SK-N-SH (cell line): ENCODE data around the gene NDUFS7.

Experiments used
- TF ChIP-seq, protein P1 (sequence below): fragments of 200-600 bp; sonication (generic); IDR thresholded peaks from 2 replicates; pipeline ENCODE4 v1.6.1; 2017; ENCODE audit warnings: antibody characterized with exemption, mild to moderate bottlenecking, moderate library complexity
- TF ChIP-seq, protein P2 (sequence below): fragments of 150-350 bp; IDR thresholded peaks from 2 replicates; pipeline ENCODE4 v1.6.1; 2017; ENCODE audit warnings: antibody characterized with exemption, low read length, low read depth, borderline replicate concordance
- TF ChIP-seq, protein P3 (sequence below): IDR thresholded peaks from 2 replicates; pipeline ENCODE4 v1.4.0; 2012; ENCODE audit warnings: low read depth
- TF ChIP-seq, protein P4 (sequence below): IDR thresholded peaks from 2 replicates; pipeline ENCODE4 v1.4.0; 2012; ENCODE audit warnings: low read depth, borderline replicate concordance

DNA sequence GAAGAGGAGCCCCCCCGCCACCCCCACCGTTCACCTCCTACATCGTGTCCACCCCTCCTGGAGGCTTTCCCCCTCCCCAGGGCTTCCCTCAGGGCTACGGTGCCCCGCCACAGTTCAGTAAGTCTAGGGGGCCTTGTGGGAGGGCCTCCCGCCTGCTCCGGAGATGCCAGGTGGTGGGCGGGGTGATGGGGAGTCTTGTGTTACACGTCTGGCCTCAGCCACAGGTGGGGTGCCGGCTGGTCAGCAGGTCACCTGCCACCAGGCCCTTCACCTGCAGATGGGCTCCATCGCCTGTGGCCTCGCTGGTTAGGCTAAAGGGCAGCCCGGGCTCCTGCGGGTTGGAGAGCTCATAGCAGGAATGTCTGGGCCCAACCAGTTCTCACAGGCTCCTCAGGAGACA lies 46.5 kb downstream of the NDUFS7 start:
- TF ChIP-seq, protein P1, sequence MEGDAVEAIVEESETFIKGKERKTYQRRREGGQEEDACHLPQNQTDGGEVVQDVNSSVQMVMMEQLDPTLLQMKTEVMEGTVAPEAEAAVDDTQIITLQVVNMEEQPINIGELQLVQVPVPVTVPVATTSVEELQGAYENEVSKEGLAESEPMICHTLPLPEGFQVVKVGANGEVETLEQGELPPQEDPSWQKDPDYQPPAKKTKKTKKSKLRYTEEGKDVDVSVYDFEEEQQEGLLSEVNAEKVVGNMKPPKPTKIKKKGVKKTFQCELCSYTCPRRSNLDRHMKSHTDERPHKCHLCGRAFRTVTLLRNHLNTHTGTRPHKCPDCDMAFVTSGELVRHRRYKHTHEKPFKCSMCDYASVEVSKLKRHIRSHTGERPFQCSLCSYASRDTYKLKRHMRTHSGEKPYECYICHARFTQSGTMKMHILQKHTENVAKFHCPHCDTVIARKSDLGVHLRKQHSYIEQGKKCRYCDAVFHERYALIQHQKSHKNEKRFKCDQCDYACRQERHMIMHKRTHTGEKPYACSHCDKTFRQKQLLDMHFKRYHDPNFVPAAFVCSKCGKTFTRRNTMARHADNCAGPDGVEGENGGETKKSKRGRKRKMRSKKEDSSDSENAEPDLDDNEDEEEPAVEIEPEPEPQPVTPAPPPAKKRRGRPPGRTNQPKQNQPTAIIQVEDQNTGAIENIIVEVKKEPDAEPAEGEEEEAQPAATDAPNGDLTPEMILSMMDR, result no peak
- TF ChIP-seq, protein P2, sequence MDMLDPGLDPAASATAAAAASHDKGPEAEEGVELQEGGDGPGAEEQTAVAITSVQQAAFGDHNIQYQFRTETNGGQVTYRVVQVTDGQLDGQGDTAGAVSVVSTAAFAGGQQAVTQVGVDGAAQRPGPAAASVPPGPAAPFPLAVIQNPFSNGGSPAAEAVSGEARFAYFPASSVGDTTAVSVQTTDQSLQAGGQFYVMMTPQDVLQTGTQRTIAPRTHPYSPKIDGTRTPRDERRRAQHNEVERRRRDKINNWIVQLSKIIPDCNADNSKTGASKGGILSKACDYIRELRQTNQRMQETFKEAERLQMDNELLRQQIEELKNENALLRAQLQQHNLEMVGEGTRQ, result no peak
- TF ChIP-seq, protein P3, sequence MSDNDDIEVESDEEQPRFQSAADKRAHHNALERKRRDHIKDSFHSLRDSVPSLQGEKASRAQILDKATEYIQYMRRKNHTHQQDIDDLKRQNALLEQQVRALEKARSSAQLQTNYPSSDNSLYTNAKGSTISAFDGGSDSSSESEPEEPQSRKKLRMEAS, result no peak
- TF ChIP-seq, protein P4, sequence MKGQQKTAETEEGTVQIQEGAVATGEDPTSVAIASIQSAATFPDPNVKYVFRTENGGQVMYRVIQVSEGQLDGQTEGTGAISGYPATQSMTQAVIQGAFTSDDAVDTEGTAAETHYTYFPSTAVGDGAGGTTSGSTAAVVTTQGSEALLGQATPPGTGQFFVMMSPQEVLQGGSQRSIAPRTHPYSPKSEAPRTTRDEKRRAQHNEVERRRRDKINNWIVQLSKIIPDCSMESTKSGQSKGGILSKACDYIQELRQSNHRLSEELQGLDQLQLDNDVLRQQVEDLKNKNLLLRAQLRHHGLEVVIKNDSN, result no peak
